AG09309 (cell line): ENCODE measurements around the gene NDUFS4.

Experiments used
- DNase-seq: peaks from one replicate; pipeline ENCODE4 v3.0.0-alpha.2; 2010; ENCODE audit warnings: low read depth
- H3K4me3 ChIP-seq: 2 replicates; pipeline ENCODE4 v1.5.1; 2011; ENCODE audit warnings: mild to moderate bottlenecking, low read depth, low read length, moderate library complexity; ENCODE audit not compliant: control insufficient read depth
- CTCF ChIP-seq: IDR thresholded peaks from 2 replicates; pipeline ENCODE4 v1.5.1; 2011; ENCODE audit warnings: mild to moderate bottlenecking, low read depth, low read length, inconsistent platforms; ENCODE audit not compliant: insufficient read depth, control insufficient read depth; ENCODE audit errors: missing control alignments

Gene NDUFS4

DNA sequence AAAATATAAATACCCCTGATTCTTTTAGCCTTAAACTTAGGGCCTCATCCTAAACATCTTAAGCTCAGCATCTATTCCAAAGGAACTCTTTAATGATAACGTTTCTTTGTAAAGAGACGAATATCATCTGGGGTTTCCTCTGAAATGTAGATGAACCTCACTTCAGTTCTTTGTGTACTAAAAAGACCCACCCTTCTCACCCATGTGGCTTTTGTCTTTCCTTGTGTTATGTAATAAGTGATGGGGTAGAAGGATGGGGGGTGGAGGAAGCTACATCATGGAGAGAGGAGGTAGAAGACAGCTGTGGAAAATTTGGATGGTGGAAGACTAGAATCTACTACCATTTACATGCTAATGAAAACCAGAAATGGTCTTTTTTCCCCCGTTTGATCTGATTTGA is 111.0 kb downstream of the NDUFS4 start:
- no peak for DNase-seq
- H3K4me3 ChIP-seq = no peak overlapping the region

DNA sequence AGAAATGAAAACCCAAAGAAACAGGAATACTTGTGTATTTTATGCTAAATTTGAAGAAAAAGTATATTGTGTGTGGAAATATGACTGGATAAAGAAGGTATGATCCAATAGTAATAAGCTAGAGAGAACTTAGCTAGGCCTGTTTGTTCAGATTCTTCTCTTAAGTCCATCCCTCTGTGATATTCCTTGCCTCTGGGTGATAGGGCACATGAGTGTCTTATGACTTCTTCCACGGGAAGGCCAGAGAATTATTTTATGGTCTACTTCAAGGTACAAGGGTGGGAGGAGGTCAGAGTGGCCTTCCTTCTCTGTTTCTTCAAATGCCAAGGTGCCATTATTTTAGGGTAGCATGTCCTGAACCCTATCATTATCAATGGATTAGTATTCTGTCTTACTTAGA is 113.7 kb downstream of the NDUFS4 start:
- H3K4me3 ChIP-seq = no peak overlapping the region
- TF ChIP-seq CTCF = no peak
- no peak for DNase-seq

More for the DNA sequence above, 111.0 kb downstream of the NDUFS4 start:
- TF ChIP-seq CTCF = no peak

GRCh38 chr5:53677632-53678031 is 117.2 kb downstream of the NDUFS4 start:
- no peak overlapping the region for H3K4me3 ChIP-seq
- no peak for DNase-seq
- no peak for TF ChIP-seq CTCF

- no peak for TF ChIP-seq CTCF
- DNase-seq = peak; percentile 3
- H3K4me3 ChIP-seq = no peak overlapping the region
These were observed 118.7 kb downstream of the NDUFS4 start for GRCh38 chr5:53678981-53679660.

GRCh38 chr5:53681079-53681478 is 120.6 kb downstream of the NDUFS4 start:
- no peak for TF ChIP-seq CTCF
- H3K4me3 ChIP-seq = no peak overlapping the region
- no peak for DNase-seq

DNA sequence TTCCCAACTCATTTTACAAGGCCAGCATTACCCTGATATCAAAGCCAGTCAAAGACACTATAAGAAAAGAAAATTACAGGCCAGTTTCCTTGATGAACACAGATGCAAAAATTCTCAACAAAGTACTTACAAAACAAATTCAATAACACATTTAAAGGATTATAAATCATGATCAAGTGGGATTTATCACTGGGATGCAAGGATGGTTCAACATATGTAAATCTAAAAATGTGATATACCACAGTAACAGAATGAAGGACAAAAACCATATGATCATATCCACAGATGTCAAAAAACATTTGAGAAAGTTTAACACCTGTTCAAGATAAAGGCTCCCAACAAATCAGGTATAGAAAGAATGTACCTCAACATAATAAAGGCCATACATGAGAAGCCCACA is 130.6 kb downstream of the NDUFS4 start:
- no peak for DNase-seq
- no peak overlapping the region for H3K4me3 ChIP-seq
- no peak for TF ChIP-seq CTCF
